Measurements from ENCODE around the gene LMLN.

Gene LMLN

GRCh38 chr3:198088421-198088955 is 128.5 kb downstream of the LMLN start:
- no peak overlapping the region for H3K27ac ChIP-seq (ENCODE audit: low read length)
- H3K36me3 ChIP-seq (replicated peaks; ENCODE audit: low read depth, low read length): no peaks in the 10 kb centered on the region
- no peak overlapping the region for H2AFZ ChIP-seq (ENCODE audit: low read depth, low read length)
- H3K27me3 ChIP-seq (ENCODE audit: low read depth, low read length): peaks cover 38% of the 10 kb centered on the region
- no peaks in the 10 kb centered on the region for H3K79me2 ChIP-seq (ENCODE audit: low read length)
- H3K9ac ChIP-seq (ENCODE audit: low read length): no peak overlapping the region
- H3K9me3 ChIP-seq (ENCODE audit: insufficient read depth, low read length): 0 out of 2 replicates have a peak, but pooled peaks cover 2% of the 10 kb centered on the region
- no peaks in the 10 kb centered on the region for H4K20me1 ChIP-seq (ENCODE audit: insufficient read depth, low read length)
- no peak for TF ChIP-seq EZH2phosphoT487 (IDR thresholded peaks at IDR 0.05; ENCODE audit: low read depth)
- TF ChIP-seq, protein P1, sequence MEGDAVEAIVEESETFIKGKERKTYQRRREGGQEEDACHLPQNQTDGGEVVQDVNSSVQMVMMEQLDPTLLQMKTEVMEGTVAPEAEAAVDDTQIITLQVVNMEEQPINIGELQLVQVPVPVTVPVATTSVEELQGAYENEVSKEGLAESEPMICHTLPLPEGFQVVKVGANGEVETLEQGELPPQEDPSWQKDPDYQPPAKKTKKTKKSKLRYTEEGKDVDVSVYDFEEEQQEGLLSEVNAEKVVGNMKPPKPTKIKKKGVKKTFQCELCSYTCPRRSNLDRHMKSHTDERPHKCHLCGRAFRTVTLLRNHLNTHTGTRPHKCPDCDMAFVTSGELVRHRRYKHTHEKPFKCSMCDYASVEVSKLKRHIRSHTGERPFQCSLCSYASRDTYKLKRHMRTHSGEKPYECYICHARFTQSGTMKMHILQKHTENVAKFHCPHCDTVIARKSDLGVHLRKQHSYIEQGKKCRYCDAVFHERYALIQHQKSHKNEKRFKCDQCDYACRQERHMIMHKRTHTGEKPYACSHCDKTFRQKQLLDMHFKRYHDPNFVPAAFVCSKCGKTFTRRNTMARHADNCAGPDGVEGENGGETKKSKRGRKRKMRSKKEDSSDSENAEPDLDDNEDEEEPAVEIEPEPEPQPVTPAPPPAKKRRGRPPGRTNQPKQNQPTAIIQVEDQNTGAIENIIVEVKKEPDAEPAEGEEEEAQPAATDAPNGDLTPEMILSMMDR (IDR thresholded peaks at IDR 0.05; ENCODE audit: low read depth, low read length): no peak
- H3K4me2 ChIP-seq (ENCODE audit: low read length): no peak overlapping the region
- 0 out of 2 replicates have a peak, but pooled peaks cover 3% of the 10 kb centered on the region for H3K4me1 ChIP-seq (ENCODE audit: low read length)
- no peak overlapping the region for H3K4me3 ChIP-seq (ENCODE audit: low read length)

DNA sequence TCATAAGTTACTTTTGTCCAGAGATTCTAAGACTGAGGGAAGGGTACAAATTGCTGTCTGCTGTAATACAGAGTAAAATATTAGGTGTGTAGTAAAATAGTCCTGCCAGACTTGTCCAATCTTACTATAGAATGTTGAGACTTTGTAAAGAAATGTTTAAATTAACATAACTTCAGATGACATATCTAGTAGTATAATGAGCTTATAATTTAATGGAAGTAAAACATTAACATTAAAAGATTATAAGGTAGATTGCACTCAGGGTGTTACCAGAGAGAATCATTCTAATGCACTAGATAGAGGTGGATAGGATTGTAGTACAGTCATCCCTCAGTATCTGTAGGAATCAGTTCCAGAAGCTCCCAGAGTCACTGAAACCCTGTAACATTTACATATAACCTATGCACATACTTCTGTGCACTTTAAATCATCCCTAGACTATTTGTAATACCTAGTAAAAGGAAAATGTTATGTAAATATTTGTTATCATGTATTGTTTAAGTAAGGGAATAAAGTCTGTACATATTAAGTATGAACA is 130.8 kb downstream of the LMLN start:
- no peak overlapping the region for H2AFZ ChIP-seq (ENCODE audit: low read depth, low read length)
- no peak overlapping the region for H3K4me2 ChIP-seq (ENCODE audit: low read length)
- TF ChIP-seq, protein P1 (IDR thresholded peaks at IDR 0.05; ENCODE audit: low read depth, low read length): no peak
- TF ChIP-seq EZH2phosphoT487 (IDR thresholded peaks at IDR 0.05; ENCODE audit: low read depth): no peak
- peaks cover 9% of the 10 kb centered on the region for H3K4me1 ChIP-seq (ENCODE audit: low read length)
- 0 out of 2 replicates have a peak, but pooled peaks cover 2% of the 10 kb centered on the region for H3K9me3 ChIP-seq (ENCODE audit: insufficient read depth, low read length)
- H3K79me2 ChIP-seq (ENCODE audit: low read length): no peaks in the 10 kb centered on the region
- H4K20me1 ChIP-seq (ENCODE audit: insufficient read depth, low read length): no peaks in the 10 kb centered on the region
- H3K27me3 ChIP-seq (ENCODE audit: low read depth, low read length): peaks cover 19% of the 10 kb centered on the region; the same call in 1 of the 2 replicates
- no peak overlapping the region for H3K4me3 ChIP-seq (ENCODE audit: low read length)
- H3K36me3 ChIP-seq (replicated peaks; ENCODE audit: low read depth, low read length): no peaks in the 10 kb centered on the region
- no peak overlapping the region for H3K27ac ChIP-seq (ENCODE audit: low read length)
- no peak overlapping the region for H3K9ac ChIP-seq (ENCODE audit: low read length)

GRCh38 chr3:198092276-198092675 is 132.3 kb downstream of the LMLN start:
- Histone ChIP-seq H3K36me3 (replicated peaks; ENCODE audit: low read depth, low read length) (no peaks in the 10 kb centered on the region), H3K9me3 (ENCODE audit: insufficient read depth, low read length) (0 out of 2 replicates have a peak, but pooled peaks cover 2% of the 10 kb centered on the region), H3K4me3 (ENCODE audit: low read length) (no peak overlapping the region), H3K9ac (ENCODE audit: low read length) (no peak overlapping the region), H3K4me2 (ENCODE audit: low read length) (no peak overlapping the region), H3K27me3 (ENCODE audit: low read depth, low read length) (peaks cover 8% of the 10 kb centered on the region; the same call in 1 of the 2 replicates), H3K79me2 (ENCODE audit: low read length) (no peaks in the 10 kb centered on the region), H4K20me1 (ENCODE audit: insufficient read depth, low read length) (no peaks in the 10 kb centered on the region), H3K4me1 (ENCODE audit: low read length) (peaks cover 9% of the 10 kb centered on the region), H2AFZ (ENCODE audit: low read depth, low read length) (no peak overlapping the region), H3K27ac (ENCODE audit: low read length) (no peak overlapping the region)
- no peak for TF ChIP-seq EZH2phosphoT487 (IDR thresholded peaks at IDR 0.05; ENCODE audit: low read depth)
- TF ChIP-seq, protein P1 (IDR thresholded peaks at IDR 0.05; ENCODE audit: low read depth, low read length): no peak

- Histone ChIP-seq H3K27me3 (ENCODE audit: low read depth, low read length) (peaks cover 5% of the 10 kb centered on the region; the same call in 1 of the 2 replicates), H3K9ac (ENCODE audit: low read length) (no peak overlapping the region), H3K79me2 (ENCODE audit: low read length) (no peaks in the 10 kb centered on the region), H3K27ac (ENCODE audit: low read length) (no peak overlapping the region), H2AFZ (ENCODE audit: low read depth, low read length) (no peak overlapping the region), H3K4me2 (ENCODE audit: low read length) (no peak overlapping the region), H3K4me1 (ENCODE audit: low read length) (peaks cover 9% of the 10 kb centered on the region), H3K36me3 (replicated peaks; ENCODE audit: low read depth, low read length) (no peaks in the 10 kb centered on the region), H3K4me3 (ENCODE audit: low read length) (no peak overlapping the region), H3K9me3 (ENCODE audit: insufficient read depth, low read length) (0 out of 2 replicates have a peak, but pooled peaks cover 2% of the 10 kb centered on the region), H4K20me1 (ENCODE audit: insufficient read depth, low read length) (no peaks in the 10 kb centered on the region)
- TF ChIP-seq, protein P1 (IDR thresholded peaks at IDR 0.05; ENCODE audit: low read depth, low read length): no peak
- no peak for TF ChIP-seq EZH2phosphoT487 (IDR thresholded peaks at IDR 0.05; ENCODE audit: low read depth)
Measured at GRCh38 chr3:198093112-198093679, 133.2 kb downstream of the LMLN start.

Data from OCI-LY3 (cell line).